GM10266 (cell line): ENCODE results near the gene OSR1.

Source experiments
- DNase-seq: peaks from one replicate; pipeline ENCODE4 v3.0.0; 2012; ENCODE audit errors: extremely low spot score
- TF ChIP-seq, protein P1 (sequence below): IDR thresholded peaks from 2 replicates; pipeline ENCODE4 v1.5.1; 2012; ENCODE audit warnings: mild to moderate bottlenecking, low read depth; ENCODE audit not compliant: control insufficient read depth, insufficient read depth; ENCODE audit errors: missing control alignments

OSR1 gene

DNA sequence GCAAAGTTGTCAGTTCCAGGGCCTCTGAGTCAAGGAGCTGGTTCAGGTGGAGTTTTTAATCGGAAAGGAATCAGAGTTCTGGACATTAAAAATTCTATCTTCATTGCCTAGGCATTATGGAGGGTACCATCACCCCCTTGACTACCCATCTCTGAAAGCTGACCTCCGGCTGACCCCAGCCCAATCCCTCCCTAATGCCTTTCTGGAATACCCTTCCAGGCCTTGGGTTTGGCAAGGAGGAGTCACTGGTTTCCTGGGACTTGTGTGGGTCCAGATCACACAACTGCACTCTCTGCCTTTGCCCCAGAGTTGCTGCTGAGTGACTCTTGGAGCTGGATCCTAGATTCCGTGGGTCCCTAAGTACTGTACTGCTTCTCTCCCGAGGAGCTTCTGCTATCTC is 1.0 kb upstream of the OSR1 start:
- DNase-seq, result no peak
- TF ChIP-seq, protein P1, sequence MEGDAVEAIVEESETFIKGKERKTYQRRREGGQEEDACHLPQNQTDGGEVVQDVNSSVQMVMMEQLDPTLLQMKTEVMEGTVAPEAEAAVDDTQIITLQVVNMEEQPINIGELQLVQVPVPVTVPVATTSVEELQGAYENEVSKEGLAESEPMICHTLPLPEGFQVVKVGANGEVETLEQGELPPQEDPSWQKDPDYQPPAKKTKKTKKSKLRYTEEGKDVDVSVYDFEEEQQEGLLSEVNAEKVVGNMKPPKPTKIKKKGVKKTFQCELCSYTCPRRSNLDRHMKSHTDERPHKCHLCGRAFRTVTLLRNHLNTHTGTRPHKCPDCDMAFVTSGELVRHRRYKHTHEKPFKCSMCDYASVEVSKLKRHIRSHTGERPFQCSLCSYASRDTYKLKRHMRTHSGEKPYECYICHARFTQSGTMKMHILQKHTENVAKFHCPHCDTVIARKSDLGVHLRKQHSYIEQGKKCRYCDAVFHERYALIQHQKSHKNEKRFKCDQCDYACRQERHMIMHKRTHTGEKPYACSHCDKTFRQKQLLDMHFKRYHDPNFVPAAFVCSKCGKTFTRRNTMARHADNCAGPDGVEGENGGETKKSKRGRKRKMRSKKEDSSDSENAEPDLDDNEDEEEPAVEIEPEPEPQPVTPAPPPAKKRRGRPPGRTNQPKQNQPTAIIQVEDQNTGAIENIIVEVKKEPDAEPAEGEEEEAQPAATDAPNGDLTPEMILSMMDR, result no peak

DNA sequence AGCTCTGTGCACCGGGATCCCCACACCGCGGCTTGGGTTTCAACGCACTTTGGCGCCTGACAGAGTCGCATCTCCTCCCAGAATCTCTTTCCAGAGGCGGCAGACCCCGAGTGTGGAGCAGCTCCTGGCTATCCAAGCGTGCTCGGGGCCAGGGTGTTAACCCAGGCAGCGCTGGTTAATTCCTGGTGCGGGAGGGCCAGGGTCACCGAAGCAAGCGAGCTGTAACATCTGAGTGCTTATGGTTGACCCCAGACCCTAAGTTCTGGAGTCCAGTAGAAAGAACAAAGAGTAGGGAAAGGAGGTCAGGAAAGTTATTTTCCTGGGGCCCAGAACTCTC is 566 bp upstream of the OSR1 start:
- TF ChIP-seq, protein P1, result no peak
- DNase-seq, result no peak

DNA sequence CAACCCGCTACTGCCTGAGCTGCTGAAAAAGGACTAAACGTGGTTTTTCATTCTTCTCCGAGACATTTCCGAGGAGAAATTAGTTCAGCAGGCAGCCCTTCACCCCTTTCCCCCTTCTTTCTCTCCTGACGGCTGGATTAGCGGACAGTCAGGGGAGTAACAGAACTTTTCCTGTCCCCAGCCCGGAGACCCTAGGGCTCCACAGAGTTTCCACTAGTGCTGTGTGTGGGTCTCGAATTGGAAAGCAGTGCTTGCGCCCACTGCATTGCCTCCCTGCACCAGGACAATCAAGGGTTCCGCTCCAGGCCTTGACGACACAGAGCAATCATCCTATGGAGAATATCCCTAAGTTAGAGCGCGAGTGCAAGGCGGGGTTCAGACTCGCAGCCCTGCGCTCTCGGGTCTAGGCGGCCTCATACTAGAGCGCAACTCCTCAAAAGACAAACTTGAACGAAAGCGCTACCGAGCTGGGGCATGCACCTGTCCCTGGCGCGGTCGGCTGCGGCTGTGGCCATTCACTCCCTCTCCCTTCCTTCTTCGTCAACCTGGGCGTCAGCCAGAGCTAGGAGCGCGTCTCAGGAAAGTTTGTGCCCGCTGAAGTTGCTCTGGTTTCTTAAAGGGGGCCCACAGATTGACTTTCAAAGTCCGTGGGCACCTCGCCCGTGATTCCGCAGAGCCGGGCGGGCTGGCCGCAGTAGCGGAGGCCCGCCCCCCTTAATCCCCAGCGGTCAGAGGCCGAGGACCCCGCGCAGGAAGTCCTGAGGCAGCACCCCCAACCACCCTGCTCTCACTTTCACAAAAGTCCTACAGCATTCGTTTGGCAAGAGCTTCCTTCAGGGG is 801 bp downstream of the OSR1 start:
- DNase-seq, result peak; percentile 12
- TF ChIP-seq, protein P1, result no peak

DNA sequence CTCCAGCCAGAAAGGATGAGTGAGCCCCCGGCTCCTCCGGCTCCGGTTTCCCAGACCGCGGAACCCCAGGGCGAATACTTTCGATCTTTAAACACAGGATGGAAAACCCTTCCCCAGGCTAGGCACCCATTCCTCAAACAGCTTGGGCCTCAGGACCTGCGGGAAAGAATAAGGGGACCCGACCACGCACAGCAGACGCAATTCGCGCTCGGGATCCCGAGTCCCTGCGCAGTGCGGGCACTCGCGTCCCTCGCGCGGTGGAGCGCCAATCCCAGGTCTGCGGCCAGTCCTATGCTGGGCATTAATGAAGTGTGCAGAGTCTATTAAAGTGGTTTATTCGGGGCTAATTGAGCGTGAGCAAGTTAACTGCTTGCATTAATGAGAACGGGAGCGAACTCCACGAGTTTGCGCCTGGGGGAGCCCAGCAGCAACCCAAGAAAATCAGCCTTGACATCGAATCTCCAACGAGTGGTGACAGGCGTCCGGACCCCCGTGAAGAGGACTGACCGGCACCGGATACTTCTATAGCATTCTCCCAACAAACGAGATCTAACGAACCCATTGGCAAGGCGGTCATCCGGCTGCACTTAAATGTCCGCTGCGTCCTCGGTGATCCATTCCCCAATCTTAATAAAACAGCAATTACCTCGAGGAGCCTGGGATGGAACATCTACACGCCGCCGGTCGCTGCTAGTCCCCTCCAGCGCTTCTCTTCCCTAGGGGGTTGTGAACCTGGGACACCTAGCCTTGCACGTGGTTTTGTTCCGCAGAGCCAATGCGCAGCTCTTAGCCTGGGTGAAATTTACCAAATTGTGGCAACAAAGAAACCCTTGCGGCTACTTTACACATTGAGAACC is 1.6 kb downstream of the OSR1 start:
- TF ChIP-seq, protein P1, result no peak
- DNase-seq, result peak; percentile 16

DNA sequence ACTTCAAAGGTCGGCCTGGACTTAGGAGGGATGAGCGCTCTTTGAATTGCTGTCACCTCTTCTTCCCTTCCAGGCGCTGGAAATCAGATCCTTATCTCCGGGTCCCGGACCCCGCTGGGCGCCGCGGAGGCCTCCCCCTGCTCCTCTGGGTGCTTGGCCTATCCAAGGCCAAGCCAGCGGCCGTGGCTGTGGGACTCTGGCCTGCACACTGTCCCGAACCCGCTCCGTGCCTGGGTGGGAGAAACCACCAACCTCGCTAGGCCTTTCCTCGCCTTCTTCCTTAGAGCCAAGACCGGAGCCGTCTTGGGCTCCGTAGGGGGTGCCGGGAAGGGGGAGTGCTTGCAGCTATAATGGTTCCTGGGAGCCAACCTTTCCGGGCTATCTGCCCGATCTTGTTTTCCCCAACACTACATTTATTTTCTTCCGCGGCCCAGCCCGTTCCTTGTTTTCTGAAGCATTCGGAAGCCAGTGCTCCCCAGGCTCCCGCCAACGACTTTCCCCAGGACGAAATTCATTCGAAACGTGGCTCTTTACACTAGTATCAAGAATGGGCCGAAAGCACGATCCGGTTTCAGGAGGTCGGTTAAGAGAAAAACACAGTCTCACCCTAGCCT is 2.4 kb downstream of the OSR1 start:
- TF ChIP-seq, protein P1, result no peak
- peak; percentile 14 for DNase-seq

DNA sequence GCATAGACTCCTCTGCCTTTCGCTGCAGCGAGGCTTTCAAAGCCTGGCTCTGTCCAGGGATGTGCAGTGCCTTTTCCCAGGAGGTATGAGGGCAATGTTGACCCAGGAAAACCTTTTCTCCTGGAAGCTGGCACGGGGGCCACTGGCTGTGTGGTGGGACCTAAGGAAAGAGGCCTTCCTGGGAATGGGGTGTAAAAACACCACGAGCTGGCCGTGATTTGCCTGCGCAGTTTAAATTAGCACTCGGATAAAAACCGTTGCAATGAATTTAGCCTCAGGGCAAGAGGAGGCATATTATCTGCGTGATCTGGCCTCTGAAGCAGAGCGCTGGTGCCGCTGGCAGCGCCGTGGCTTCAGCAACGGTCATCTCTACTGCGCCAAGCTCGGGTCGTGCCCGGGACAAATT is 3.0 kb downstream of the OSR1 start:
- no peak for DNase-seq
- TF ChIP-seq, protein P1, result no peak
